GM23338 (cell line): ENCODE results near the gene ARHGAP42. TPM values are rescaled to one million over a fixed set of nuclear protein-coding genes. Genes with fewer than 3 reads are reported as not detected.

Experiments
- ATAC-seq: fragments of 200-7000 bp; cut with Tn5 transposase; 3 replicates; pipeline ENCODE4 v1.9.1; 2020
- DNase-seq: peaks from one replicate; pipeline ENCODE4 v3.0.0-alpha.2; 2015; ENCODE audit warnings: low spot score
- H2AFZ ChIP-seq: fragments of 200-600 bp; sonication (generic); 2 replicates; pipeline ENCODE4 v1.8.0; 2016; ENCODE audit warnings: antibody characterized with exemption, mild to moderate bottlenecking, moderate library complexity
- H3F3A ChIP-seq: fragments of 200-600 bp; sonication (generic); replicated peaks from 2 replicates; pipeline ENCODE4 v1.8.0; 2017; ENCODE audit warnings: antibody characterized with exemption, mixed run types, low read depth
- H3K27ac ChIP-seq: fragments of 200-600 bp; sonication (generic); 2 replicates; pipeline ENCODE4 v1.6.1; 2016; ENCODE audit warnings: low read depth
- H3K27me3 ChIP-seq: fragments of 200-600 bp; sonication (generic); 2 replicates; pipeline ENCODE4 v1.8.0; 2016; ENCODE audit warnings: mild to moderate bottlenecking, mixed run types, moderate library complexity; ENCODE audit not compliant: insufficient read depth
- H3K36me3 ChIP-seq: fragments of 200-600 bp; sonication (generic); 2 replicates; pipeline ENCODE4 v1.8.0; 2016; ENCODE audit warnings: mild to moderate bottlenecking; ENCODE audit not compliant: insufficient read depth
- H3K4me1 ChIP-seq: fragments of 200-600 bp; sonication (generic); 2 replicates; pipeline ENCODE4 v1.8.0; 2016; ENCODE audit warnings: mild to moderate bottlenecking, moderate library complexity; ENCODE audit not compliant: insufficient read depth
- H3K4me2 ChIP-seq: fragments of 200-600 bp; sonication (generic); 2 replicates; pipeline ENCODE4 v1.7.1; 2017; ENCODE audit warnings: mixed run types
- H3K4me3 ChIP-seq: fragments of 200-600 bp; sonication (generic); 2 replicates; pipeline ENCODE4 v1.6.1; 2016; ENCODE audit warnings: mixed run types
- H3K79me2 ChIP-seq: fragments of 200-600 bp; sonication (generic); replicated peaks from 2 replicates; pipeline ENCODE4 v1.8.0; 2017; ENCODE audit warnings: mild to moderate bottlenecking; ENCODE audit not compliant: insufficient read depth
- H3K9me2 ChIP-seq: fragments of 200-600 bp; sonication (generic); 2 replicates; pipeline ENCODE4 v1.8.0; 2017; ENCODE audit not compliant: insufficient read depth
- H4K20me1 ChIP-seq: fragments of 200-600 bp; sonication (generic); replicated peaks from 2 replicates; pipeline ENCODE4 v1.8.0; 2017; ENCODE audit warnings: mild to moderate bottlenecking; ENCODE audit not compliant: insufficient read depth
- H3K27ac Mint-ChIP-seq: 2 replicates; pipeline ENCODE4 v1.8.0; 2020; ENCODE audit warnings: inconsistent platforms, mild to moderate bottlenecking, moderate library complexity, mixed read lengths
- H3K27me3 Mint-ChIP-seq: 3 replicates; pipeline ENCODE4 v1.8.0; 2022; ENCODE audit warnings: low read depth, mild to moderate bottlenecking, moderate library complexity, mixed read lengths, inconsistent platforms; ENCODE audit not compliant: insufficient read depth, poor library complexity
- H3K36me3 Mint-ChIP-seq: 3 replicates; pipeline ENCODE4 v1.8.0; 2021; ENCODE audit warnings: low read depth, mild to moderate bottlenecking, inconsistent platforms, moderate library complexity, mixed read lengths
- H3K4me1 Mint-ChIP-seq: 3 replicates; pipeline ENCODE4 v1.8.0; 2020; ENCODE audit warnings: mild to moderate bottlenecking, inconsistent platforms, mixed read lengths
- H3K4me3 Mint-ChIP-seq: 3 replicates; pipeline ENCODE4 v1.8.0; 2021; ENCODE audit warnings: moderate library complexity, mild to moderate bottlenecking, inconsistent platforms, mixed read lengths
- H3K9me3 Mint-ChIP-seq: 3 replicates; pipeline ENCODE4 v1.8.0; 2020; ENCODE audit warnings: moderate library complexity, mild to moderate bottlenecking, inconsistent platforms, mixed read lengths
- CREB1 ChIP-seq: fragments of 250-450 bp; sonication (Bioruptor Pico); IDR thresholded peaks from 2 replicates; pipeline ENCODE4 v1.5.0; 2020; ENCODE audit warnings: low read depth, mild to moderate bottlenecking, moderate library complexity
- CTCF ChIP-seq, 2 experiments: fragments of 200-600 bp in 1 of 2; sonication (generic) in 1 of 2; conservative IDR thresholded peaks; 2 replicates each; pipeline versions ENCODE4 v1.5.1 to v1.6.1; 2016 to 2017; ENCODE audit warnings: antibody characterized with exemption in 2 of 2, low read depth in 2 of 2, mild to moderate bottlenecking in 2 of 2, moderate library complexity in 1 of 2
- ETS1 ChIP-seq: IDR thresholded peaks from 2 replicates; pipeline ENCODE4 v1.6.1; 2016; ENCODE audit warnings: antibody characterized with exemption
- EZH2 ChIP-seq: fragments of 200-600 bp; sonication (generic); IDR thresholded peaks from one replicate; pipeline ENCODE4 v1.8.0; 2017; ENCODE audit warnings: antibody characterized with exemption, mild to moderate bottlenecking, low read depth; ENCODE audit not compliant: unreplicated experiment
- EZH2phosphoT487 ChIP-seq: fragments of 200-600 bp; sonication (generic); IDR thresholded peaks from one replicate; pipeline ENCODE4 v1.8.1; 2018; ENCODE audit warnings: antibody characterized with exemption; ENCODE audit not compliant: unreplicated experiment
- POLR2AphosphoS5 ChIP-seq: IDR thresholded peaks from 2 replicates; pipeline ENCODE4 v1.6.1; 2016; ENCODE audit warnings: antibody characterized with exemption, low read depth
- REST ChIP-seq: IDR thresholded peaks from one replicate; pipeline ENCODE4 v1.6.1; 2018; ENCODE audit warnings: antibody characterized with exemption; ENCODE audit not compliant: unreplicated experiment
- STAT1 ChIP-seq: IDR thresholded peaks from one replicate; pipeline ENCODE4 v1.6.1; 2016; ENCODE audit warnings: antibody characterized with exemption; ENCODE audit not compliant: unreplicated experiment
- ZNF114 ChIP-seq: fragments of 250-450 bp; sonication (Bioruptor Pico); IDR thresholded peaks from 2 replicates; pipeline ENCODE4 v1.5.0; 2020; ENCODE audit warnings: mild to moderate bottlenecking, moderate library complexity
- ZNF331 ChIP-seq: fragments of 250-450 bp; sonication (Bioruptor Pico); IDR thresholded peaks from 2 replicates; pipeline ENCODE4 v1.5.0; 2020; ENCODE audit warnings: low read depth, mild to moderate bottlenecking, moderate library complexity
- ZNF462 ChIP-seq: fragments of 250-450 bp; sonication (Bioruptor Pico); IDR thresholded peaks from 2 replicates; pipeline ENCODE4 v1.5.0; 2020; ENCODE audit warnings: mild to moderate bottlenecking, moderate library complexity
- polyA plus RNA-seq: library from polyadenylated mRNA; unstranded; fragments of >200 nt; fragmentation: Nextera tagmentation; extraction: Ambion mirVana; gene quantifications from 2 replicates; pipeline ENCODE4 v1.2.1, GENCODE V29; 2016
- total RNA-seq: library from RNA; depleted of rRNA; stranded (reverse); fragments of >200 nt; shearing (Covaris generic); gene quantifications from 2 replicates; pipeline ENCODE4 v1.2.3, GENCODE V29; 2014

Gene ARHGAP42
- total and polyA plus RNA-seq, 2 experiments from 2014 or later: 23.7 to 35.7 TPM

- ATAC-seq (no peak), DNase-seq (no peak)
- H3K36me3 Mint-ChIP-seq: no peaks in the 10 kb centered on the region
- H3K27me3 ChIP-seq: no peaks in the 10 kb centered on the region
- peaks cover 21% of the 10 kb centered on the region for H3K4me1 Mint-ChIP-seq
- no peaks in the 10 kb centered on the region for H4K20me1 ChIP-seq
- peaks cover 6% of the 10 kb centered on the region for H3K27me3 Mint-ChIP-seq
- TF ChIP-seq EZH2: no peak
- TF ChIP-seq CTCF (conservative IDR thresholded peaks at IDR 0.05; ENCODE audit: low read depth in 2 of 2): no peak
- no peak for TF ChIP-seq REST
- TF ChIP-seq ZNF462 (CRISPR knock-in tag): no peak
- no peak for TF ChIP-seq ZNF114
- TF ChIP-seq ZNF331 (CRISPR knock-in tag): no peak
- no peak for TF ChIP-seq CREB1 (CRISPR knock-in tag)
- TF ChIP-seq EZH2phosphoT487: no peak
- no peak for TF ChIP-seq ETS1
- TF ChIP-seq POLR2AphosphoS5: no peak
- no peak for TF ChIP-seq STAT1
- H3K27ac Mint-ChIP-seq: peak overlapping the region; percentile 43
- H3K4me3 ChIP-seq: no peak overlapping the region
- H3K9me3 Mint-ChIP-seq: no peaks in the 10 kb centered on the region; the same call in 2 of the 3 replicates
- H3K27ac ChIP-seq: no peak overlapping the region
- peaks cover 13% of the 10 kb centered on the region for H3K4me1 ChIP-seq
- H3K36me3 ChIP-seq: no peaks in the 10 kb centered on the region
- no peak overlapping the region for H3K4me3 Mint-ChIP-seq
- peaks cover 2% of the 10 kb centered on the region; the same call in 1 of the 2 replicates for H3K9me2 ChIP-seq
- H3K4me2 ChIP-seq: no peak overlapping the region
- no peaks in the 10 kb centered on the region for H3F3A ChIP-seq
- H3K79me2 ChIP-seq: no peaks in the 10 kb centered on the region
- no peak overlapping the region; the same call in 1 of the 2 replicates for H2AFZ ChIP-seq
Measured at GRCh38 chr11:100675115-100675650, 11.9 kb upstream of the ARHGAP42 start.
